ENCODE data around the gene TGFBR3. TPM values are rescaled to one million over a fixed set of nuclear protein-coding genes. Genes with fewer than 3 reads are reported as not detected.

The TGFBR3 gene
- total and polyA plus RNA-seq, 7 donors, result 1.2 to 170 (median 92.2) TPM

DNA sequence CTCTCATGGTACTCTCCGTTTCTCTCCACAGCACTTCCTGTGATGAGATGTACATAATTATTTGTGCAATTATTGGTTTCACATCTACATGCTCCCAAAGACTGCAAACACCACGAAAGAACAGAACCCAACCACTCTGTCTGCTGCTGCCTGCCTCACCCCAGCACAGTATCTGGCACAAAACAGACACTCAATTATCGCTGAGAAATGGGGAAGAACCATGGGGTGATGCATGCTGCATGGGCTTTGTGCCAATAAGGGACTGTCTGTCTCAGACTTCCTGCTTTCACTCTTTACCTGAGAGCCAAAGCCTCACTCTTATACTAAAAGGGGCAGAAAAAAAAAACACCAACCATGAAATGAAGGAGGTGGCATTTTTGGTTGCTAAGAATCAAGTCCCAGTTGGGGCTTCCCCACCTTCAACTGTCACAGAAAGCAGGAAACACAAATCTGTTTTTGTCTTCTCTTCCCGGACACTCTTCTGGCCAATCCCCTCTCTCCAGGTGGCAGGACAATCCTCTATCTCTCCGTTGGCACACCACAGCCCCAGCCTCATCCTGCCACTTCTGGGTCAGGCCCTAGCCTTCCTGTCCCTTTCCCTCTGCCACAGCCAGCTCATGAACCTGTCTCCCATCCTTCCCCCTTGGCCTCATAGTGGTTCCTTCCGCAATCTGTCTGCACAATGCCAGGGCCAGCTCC is 82.0 kb downstream of the TGFBR3 start:
- TF ChIP-seq POLR2AphosphoS5 (IDR thresholded peaks at IDR 0.05), result no peak
- no peak for TF ChIP-seq EP300 (IDR thresholded peaks at IDR 0.05)
- TF ChIP-seq POLR2A (IDR thresholded peaks at IDR 0.05), result no peak
- TF ChIP-seq, protein P1, sequence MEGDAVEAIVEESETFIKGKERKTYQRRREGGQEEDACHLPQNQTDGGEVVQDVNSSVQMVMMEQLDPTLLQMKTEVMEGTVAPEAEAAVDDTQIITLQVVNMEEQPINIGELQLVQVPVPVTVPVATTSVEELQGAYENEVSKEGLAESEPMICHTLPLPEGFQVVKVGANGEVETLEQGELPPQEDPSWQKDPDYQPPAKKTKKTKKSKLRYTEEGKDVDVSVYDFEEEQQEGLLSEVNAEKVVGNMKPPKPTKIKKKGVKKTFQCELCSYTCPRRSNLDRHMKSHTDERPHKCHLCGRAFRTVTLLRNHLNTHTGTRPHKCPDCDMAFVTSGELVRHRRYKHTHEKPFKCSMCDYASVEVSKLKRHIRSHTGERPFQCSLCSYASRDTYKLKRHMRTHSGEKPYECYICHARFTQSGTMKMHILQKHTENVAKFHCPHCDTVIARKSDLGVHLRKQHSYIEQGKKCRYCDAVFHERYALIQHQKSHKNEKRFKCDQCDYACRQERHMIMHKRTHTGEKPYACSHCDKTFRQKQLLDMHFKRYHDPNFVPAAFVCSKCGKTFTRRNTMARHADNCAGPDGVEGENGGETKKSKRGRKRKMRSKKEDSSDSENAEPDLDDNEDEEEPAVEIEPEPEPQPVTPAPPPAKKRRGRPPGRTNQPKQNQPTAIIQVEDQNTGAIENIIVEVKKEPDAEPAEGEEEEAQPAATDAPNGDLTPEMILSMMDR (IDR thresholded peaks at IDR 0.05), result no peak
- Histone ChIP-seq H3K27ac (peak overlapping the region; percentile 30 to 74 (median 64)), H3K27me3 (no peaks in the 10 kb centered on the region), H3K4me3 (no peak overlapping the region), H3K9me3 (no peaks in the 10 kb centered on the region), H3K4me1 (peaks cover 0 to 72% (median 64%) of the 10 kb centered on the region in 4 donors), H3K36me3 (no peaks in the 10 kb centered on the region)
- 28% methylated on average over 6 of the region's 6 CpGs for WGBS, 2 donors
- intact Hi-C loops (cut with DNase I), result no loop called here
- DNase-seq, result no peak

- 85 to 90% methylated on average over 8 of the region's 8 CpGs for WGBS, 2 donors
- no peak for DNase-seq
- no peaks in the 10 kb centered on the region for H3K36me3 ChIP-seq
- H3K27me3 ChIP-seq, result no peaks in the 10 kb centered on the region
- TF ChIP-seq, protein P1 (IDR thresholded peaks at IDR 0.05), result no peak
- TF ChIP-seq EP300 (IDR thresholded peaks at IDR 0.05) (no peak), POLR2AphosphoS5 (IDR thresholded peaks at IDR 0.05) (peak in 1 of 4 donors; percentile 14), POLR2A (IDR thresholded peaks at IDR 0.05) (no peak)
- H3K4me1 ChIP-seq, result peaks cover 0 to 75% (median 68%) of the 10 kb centered on the region in 4 donors
- no peak overlapping the region for H3K4me3 ChIP-seq
- intact Hi-C loops (cut with DNase I), result no loop called here
- no peaks in the 10 kb centered on the region for H3K9me3 ChIP-seq
- peak overlapping the region; percentile 30 to 74 (median 64) for H3K27ac ChIP-seq
Observed at GRCh38 chr1:91803123-91803522, 82.8 kb downstream of the TGFBR3 start.

DNA sequence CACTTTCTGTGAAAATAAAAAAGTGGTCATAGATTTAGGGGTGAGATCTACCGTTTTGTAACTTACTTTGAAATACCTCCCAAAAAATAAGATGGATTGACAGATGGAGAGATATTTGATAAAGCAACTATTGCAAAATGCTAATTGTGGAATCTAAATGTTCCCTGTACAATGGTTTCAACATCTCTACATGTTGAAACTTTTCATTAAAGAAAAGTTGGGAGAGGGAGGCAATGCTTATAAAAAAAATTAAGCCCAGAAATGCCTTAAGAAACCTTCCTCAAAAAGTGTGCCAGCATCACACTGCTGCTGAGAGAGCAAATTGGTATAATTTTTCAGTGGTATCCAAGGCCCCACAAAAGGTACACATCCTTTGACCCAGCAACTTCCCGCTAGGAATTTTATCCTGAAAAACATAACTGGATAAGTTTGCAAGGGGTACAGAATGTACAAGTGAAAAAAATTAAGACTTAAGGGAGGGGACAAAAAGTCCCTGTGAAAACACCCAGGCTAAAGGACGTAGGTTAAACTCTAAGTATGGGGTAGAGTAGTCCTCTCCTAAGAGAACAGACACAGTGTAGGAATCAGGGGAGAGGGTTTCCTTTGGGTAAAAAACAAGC is 84.3 kb downstream of the TGFBR3 start:
- Histone ChIP-seq H3K36me3 (peaks cover 0 to 7% (median 0%) of the 10 kb centered on the region in 4 donors), H3K4me3 (no peak overlapping the region), H3K9me3 (no peaks in the 10 kb centered on the region), H3K27ac (peak overlapping the region in 2 of 4 donors; percentile 29 to 74), H3K27me3 (no peaks in the 10 kb centered on the region), H3K4me1 (peaks cover 0 to 66% (median 65%) of the 10 kb centered on the region in 4 donors)
- intact Hi-C loops (cut with DNase I), result no loop called here
- DNase-seq, result no peak
- no peak for TF ChIP-seq EP300 (IDR thresholded peaks at IDR 0.05)
- TF ChIP-seq, protein P1 (IDR thresholded peaks at IDR 0.05), result no peak
- no peak for TF ChIP-seq POLR2A (IDR thresholded peaks at IDR 0.05)
- TF ChIP-seq POLR2AphosphoS5 (IDR thresholded peaks at IDR 0.05), result no peak
- 89 to 92% methylated on average over 3 of the region's 3 CpGs for WGBS, 2 donors

GRCh38 chr1:91799863-91800262 is 86.1 kb downstream of the TGFBR3 start:
- TF ChIP-seq EP300 (IDR thresholded peaks at IDR 0.05) (no peak), POLR2A (IDR thresholded peaks at IDR 0.05) (no peak), POLR2AphosphoS5 (IDR thresholded peaks at IDR 0.05) (no peak)
- TF ChIP-seq, protein P1 (IDR thresholded peaks at IDR 0.05), result no peak
- WGBS, 2 donors, result 42 to 73% methylated on average over 3 of the region's 3 CpGs
- Histone ChIP-seq H3K36me3 (peaks cover 0 to 10% (median 0%) of the 10 kb centered on the region in 4 donors), H3K27ac (peak overlapping the region; percentile 43 to 80 (median 77)), H3K4me1 (peaks cover 0 to 66% (median 65%) of the 10 kb centered on the region in 4 donors), H3K9me3 (no peaks in the 10 kb centered on the region), H3K4me3 (no peak overlapping the region), H3K27me3 (no peaks in the 10 kb centered on the region)
- DNase-seq, result no peak
- intact Hi-C loops (cut with DNase I), result no loop called here
